NCI-H526 (cell line): ENCODE results near the gene PLEKHG1.

Experiments
- DNase-seq, 2 experiments: peaks; one replicate each; lab custom pipeline; 2025; lab: John Stamatoyannopoulos, UW

The PLEKHG1 gene

DNA sequence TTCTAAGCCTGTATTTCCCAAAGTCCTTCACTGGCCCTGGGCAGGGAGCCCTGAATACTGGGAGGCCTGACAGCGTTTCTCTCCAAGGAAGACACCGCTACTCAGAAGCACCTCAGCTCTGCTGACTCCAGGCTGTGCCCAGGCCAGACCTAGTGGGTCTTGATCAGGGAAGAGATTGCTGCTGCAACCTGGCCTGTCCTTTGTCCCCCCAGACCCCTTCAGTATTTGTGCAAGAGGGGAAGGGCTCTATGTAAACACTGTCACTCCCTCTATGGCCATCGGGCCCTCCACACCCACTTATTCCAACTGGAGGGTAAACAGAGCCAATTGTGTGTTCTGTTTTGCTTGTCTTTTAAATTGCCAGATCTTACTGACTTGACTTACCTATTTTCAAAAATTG lies 20.6 kb downstream of the PLEKHG1 start:
- no peak for DNase-seq

DNA sequence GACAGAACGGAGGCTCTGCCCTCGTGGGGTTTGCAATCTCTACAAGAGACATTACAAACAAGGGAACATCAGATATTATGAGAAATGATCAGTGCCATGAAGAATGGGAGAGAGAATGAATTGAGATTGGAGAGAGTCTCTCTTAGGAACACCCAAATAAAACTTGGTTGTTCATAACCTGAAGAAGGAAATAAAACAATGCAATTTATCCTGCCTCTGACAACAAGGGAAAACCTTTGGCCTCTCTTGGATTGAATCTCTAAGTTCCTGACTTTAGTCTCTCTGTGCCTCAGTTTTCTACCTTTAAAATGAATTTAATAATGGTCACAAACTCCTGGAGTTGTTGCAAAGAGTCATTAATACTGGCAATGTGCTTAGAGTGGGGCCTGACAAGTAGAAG lies 21.1 kb downstream of the PLEKHG1 start:
- no peak for DNase-seq

DNA sequence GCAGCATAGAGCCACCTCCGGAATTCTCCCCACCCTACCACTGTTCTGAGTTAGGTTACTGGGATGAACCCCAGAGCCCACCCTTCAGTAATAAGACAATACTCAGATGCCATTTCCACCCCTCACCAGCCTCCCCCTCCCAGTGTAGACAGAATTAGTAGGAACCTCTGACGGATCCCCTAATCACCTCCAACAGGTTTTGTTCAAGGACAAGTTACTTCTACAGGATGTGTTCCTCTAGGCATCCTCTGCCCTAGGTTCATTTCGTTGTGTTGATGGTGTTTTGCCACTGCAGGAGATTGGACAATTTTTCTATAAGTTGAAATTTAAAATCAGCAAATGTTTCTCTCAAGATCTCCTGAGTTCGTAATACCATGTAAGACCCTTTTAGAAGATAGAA lies 22.8 kb downstream of the PLEKHG1 start:
- no peak for DNase-seq

DNA sequence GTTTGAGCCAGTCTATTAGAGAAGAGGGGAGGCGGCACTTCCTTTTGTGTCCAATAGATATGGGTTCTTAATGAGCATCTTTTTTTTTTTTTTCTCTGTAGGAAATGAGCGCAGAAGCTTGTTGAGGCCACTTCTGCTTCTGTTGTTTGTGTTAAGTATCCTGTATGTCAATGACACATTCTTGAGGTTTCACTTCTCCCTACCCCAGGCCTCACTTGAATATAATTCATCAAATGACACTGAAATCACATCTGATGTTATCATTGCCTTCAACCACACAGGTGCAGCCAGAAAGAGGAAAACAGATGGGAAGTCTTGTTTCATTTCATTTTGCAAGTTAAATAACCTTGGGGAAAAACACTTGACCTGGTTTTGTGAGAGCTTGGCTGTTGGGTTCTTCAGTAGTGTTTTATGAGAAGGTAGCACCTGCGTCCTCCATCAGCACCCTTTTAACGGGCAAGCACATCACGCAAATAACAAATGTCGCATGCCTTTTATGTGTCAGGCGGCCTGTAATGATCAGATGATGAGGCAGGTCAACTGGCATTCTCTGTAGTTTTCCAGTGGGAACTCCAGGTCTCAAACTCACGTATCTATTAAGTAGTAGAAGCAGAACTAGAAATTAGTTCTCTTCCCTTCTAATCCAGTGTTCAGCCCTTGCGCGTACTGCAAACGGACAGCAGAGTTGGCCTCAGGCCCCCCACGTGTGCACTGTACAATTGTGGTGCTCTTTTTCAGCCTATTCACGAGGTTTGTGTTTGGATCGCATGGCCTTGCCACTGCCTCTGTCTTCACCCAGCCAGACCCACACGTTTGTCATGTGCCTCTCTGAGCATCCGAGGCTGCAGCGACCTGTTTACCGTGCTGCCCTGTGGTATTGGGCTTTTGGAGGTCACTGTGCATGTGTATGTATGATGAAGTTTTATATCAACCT lies 23.5 kb downstream of the PLEKHG1 start:
- peak; percentile 14 to 43 for DNase-seq

DNA sequence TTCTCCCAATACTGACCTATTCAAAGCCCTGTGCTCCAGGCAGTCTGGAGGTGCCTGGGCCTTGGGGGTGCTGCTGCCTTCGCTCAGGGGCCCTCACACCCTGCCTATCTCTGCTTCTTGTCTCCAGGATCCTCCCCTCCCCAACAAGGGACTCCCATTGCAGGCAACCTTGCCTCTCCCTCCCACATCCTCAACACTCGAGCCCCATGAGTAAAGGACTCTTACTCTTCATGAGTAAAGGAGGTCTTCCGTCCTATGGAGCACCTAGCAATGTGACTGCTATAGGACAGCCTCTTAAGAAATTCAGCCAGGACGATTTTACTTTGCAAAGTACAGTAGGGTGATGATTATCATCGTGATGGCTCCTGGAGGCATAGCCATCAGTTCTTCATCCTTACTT lies 24.5 kb downstream of the PLEKHG1 start:
- no peak for DNase-seq

DNA sequence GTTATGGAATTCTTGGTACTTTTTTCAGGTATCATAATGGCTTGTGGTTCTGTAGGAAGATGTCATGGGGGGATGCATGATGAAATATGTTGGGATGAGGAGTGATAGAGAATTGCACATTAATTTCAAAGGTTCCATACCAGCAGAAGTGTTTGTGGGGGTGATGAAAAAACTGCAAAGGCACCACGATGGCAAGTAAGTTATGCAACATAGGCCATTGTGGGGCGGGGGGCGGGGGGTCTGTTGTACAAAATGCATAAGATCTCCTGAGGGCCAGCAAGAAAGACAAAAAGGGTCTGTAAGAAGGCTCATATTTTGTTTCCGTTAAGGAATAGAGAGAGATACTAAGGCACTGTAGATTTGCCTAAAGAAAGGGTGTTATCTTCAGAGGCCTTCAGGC lies 26.2 kb downstream of the PLEKHG1 start:
- no peak for DNase-seq

DNA sequence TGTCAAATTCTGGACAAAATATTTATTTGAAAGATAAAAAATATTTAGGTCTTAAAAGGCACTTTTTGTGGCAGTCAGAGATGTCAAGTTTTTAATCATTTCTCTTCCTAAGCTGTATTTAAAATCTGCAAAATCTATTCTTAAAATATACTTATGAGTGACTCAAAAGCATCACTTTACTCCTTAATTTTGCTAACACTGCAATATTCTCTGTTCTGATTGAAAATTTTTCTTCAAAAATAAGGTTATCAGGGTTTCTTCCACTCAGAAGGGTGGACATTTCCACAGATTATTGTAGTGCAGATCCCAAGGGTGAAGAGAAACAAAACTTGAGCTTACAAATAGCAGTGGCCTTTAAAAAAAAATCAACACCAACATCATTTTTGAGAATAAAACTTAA lies 27.5 kb downstream of the PLEKHG1 start:
- no peak for DNase-seq

DNA sequence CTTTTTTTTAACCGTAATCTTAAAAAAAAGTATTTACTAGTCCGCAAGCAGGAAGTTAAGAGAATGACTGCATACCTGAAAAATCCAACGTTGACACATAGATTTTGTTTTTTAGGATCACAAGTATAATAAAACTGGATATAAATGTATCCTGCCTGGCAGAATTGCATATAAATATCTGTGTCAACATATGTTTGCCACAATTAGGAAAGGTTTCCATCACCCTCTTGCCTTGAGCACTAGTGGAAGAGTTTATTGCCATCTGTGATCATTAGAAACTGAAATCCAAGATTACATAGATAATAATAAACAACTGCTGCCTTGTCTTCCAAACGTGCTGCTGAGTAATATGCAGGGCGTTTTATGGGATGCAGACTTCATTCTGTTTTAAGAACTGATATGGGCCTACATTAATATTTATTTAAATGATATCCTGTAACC lies 27.9 kb downstream of the PLEKHG1 start:
- DNase-seq, result no peak

DNA sequence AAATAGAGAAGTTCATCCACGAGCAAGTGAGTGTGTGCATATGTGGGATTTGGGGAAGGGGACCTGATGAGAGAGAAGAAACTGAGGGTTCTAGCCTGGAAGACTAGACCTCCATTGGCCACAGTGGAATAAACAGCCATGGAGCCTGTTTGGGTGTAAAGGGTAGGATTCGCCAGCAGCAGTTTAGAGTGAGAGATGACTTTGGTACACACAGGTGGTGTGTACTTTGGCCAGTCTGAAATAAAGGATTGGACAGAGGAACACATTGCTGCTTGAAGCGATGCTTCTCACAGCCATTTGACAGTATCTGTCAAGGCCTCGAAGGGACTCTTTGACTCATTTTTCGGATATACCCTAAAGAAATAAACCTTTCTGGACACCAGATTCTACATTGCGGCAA lies 29.2 kb downstream of the PLEKHG1 start:
- no peak for DNase-seq

DNA sequence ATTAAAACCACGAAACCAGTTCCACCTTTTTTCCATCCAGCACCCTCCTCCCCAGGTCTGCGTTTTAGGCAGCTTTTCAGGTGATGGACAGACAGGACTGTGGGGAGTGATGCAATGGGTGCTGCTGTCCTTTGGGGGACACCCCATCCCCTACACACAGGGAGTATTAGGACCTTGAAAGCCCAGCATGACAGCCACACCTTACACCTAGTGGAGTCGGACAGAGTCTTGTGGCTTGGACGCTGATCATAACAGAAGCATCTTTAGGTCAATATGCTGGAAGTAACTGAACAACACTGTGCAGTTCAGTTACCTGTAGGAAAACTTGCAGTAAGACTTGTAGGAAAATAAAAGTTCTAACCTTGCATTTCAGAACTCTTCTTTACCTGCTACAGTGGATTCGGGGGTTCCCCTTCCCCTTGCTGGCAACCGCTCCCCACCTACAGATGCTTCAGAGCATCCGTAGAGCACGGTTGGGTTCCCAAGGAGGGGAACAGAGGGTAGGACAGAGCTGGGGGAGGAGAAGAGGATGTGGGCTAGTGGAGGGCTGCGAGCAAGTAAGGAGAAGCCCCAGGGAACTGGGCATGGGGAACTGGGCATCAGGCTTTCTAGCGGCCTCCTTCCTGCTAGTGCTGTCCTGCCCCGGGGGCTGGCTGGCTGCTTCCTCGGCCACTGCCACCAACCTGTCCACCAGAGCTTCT lies 31.7 kb downstream of the PLEKHG1 start:
- no peak for DNase-seq

DNA sequence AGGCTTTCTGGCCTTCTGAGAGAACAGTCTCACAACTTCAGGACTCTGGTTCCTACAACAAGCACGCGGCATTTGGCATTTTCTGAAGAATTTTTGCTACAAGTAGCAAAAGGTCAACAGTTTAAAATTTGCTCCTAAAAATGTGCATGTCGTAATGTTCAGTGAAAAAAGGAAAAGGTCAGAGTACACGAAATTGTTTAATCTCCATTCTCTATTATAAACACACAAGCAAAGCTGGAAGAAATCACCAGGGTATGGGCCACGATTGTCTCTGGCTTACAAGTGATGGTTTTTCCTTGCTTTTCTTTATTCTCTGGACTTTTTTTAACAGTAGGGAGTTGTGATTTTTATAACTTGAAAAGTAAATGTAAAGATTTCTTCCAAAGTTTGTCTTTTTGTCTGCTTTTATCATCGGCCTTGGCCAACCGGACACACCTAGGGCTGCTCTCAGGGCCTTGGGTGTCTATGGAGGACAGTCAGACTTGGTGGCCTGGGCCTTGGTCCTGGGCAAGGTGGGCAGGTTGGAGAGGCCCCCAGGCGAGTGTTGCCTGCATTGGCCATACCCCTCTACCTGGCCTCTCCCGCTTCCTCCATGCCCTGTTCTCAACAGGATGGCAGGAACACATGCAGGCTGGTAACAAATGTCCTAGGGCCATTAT lies 32.4 kb downstream of the PLEKHG1 start:
- no peak for DNase-seq

DNA sequence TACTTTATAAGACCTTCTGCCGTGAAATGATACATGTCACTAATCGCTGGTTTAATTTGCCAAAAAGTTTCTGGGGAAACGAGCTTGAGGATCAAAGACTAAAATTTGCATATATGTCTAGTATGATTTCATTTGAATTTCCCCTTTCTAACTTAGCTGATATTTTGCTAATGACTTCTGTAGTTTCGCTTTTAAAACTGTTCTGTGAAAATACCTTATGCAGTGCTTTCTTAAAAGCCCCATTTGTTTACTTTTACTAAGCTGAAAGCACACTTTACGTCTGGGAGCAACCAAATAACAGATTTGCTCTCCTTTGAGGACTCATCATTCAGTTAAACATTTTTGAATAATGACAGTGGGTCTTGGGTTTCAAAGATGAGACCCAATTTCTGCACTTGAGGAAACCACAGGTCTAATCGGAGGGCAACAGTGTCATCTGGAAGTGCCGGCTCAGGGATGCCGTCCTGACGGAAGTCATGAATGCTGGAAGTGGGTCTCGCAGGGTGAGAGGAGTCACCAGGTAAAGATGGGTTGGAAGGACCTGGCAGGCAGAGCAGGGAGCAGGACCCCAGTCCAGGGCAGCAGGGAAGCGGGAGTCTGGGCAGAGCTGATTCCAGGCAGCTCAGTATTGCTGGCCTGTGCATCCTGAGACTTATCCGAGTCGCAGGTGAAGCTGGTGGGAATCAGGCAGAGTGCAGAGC lies 33.2 kb downstream of the PLEKHG1 start:
- DNase-seq, result peak in 1 of 2 experiments; percentile 5

DNA sequence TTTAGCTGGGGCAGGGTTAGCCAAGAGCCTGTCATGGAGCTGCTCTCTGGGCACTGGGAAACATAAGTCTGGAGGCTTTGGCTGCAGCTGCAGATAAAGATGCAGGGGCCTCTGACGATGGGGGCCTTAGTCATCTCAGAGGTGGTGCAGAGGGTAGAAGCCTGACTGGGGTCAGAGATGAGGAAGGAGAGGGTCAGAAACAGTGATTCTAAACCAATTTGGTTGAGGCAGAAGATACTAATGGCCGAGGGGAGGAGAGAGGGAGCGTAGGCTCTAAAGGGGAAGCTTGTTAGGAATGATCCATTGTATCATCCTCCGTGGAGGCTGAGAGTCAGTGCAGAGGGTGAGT lies 33.8 kb downstream of the PLEKHG1 start:
- DNase-seq, result no peak

DNA sequence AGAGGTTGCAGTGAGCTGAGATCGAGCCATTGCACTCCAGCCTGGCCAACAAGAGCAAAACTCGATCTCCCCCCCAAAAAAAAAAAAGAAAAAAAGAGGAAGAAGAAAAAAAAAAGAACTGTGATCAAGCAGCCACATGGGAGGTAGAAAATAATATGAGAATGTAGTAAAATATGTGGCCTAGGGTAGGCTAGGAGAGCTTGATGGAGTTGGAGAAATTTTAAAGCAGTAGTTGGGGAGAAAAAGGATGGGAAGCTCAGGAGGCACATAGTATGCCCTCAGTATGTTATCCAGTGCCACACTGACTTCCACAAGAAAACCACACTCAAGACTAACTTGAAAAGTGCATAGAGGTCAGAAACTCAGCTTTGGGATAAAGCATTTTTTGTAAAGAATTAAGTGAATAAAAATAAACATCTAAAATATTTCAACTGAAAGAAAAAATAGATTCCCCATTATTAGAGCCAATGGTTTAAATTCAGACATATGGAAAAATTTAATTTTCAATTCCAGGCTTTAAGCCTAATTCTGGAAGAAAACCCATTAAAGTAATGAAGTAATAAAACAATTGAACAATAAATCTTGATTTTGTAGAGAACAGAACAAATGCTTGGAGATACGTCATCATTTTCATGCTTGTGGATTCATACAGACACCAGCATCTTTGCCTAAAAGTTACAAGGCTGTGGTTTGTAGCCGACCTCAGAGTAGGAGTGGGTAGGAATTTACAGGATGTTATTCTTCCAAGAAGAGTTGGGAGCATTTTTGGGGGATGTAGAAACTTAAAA lies 34.7 kb downstream of the PLEKHG1 start:
- no peak for DNase-seq

DNA sequence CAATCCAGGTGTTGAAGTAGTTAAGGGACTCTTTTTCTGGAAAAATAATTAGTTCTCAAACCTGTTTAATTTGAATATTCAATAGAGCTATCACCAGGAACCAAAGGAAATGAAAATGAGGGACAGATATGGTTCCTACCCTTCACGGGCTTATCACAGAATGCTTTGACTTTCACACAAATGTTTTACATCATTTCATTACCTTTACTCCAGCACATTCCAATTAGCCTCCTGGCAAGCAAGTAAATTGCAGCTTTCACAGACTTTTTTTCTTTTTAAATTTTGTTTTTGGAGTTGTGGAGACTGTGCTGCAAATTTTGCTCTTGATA lies 35.2 kb downstream of the PLEKHG1 start:
- DNase-seq, result peak; percentile 12 to 54

DNA sequence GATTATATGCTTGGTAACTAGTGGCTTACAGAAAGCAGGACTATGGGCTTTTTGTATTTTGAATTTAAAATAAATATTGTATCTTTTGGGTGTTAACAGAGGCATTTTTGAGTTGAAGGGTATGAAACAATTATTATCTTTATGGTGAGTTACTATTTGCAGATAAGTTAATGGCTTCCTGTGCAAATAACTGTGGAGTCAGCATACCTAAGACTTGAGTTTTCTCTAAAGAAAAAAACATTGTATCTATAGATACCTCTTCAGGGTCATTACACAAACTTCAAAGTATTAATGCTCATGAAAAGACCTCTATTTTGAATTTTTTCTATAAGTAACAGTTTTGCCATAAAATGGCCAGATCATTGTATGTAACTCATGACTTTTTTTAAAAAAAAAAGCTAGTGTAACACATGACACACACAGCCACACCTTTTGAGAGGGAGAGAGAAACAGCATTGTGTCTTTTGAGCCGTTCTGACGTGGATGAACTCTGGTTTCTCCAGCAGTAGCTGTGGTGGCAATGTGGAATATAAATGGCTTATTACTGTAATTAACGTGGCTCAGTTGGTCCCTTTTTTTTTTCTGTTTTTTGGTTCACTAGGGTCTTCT lies 36.3 kb downstream of the PLEKHG1 start:
- no peak for DNase-seq

DNA sequence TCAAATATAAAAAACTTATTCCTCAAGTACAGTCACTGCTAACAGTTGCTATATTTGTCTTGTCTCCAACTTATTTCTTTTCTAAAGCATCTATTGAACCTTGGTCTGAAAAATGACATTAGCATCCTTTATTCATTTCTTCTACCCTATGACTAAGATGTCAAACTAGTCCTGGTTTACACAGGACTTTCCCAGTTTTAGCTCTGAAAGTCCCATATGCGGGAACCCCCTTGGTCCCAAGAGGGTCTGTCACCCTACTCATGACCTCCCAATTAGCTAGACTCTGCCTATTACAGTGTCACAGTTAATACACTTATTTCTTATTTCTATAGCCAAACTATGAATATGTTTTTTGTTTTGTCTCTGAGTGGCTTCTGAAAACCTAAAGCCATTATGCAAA lies 37.1 kb downstream of the PLEKHG1 start:
- DNase-seq, result no peak

DNA sequence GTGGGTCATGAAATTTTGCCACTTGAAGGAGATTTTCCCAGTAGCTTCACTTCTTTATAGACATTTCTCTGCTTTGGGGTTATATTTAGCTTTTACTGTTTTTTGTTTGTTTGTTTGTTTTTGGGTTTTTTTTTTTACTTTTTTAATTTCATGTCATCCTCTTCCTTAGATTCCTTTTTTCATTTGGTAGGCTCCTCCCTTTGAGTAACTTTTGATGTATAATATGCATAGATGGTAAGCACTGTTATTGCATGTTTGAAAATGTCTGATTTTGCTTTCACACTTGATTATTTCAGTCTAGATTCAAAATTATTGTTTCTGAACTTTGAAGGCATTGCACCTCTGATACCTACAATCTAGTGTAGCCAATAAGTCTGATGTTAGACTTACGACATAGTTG lies 37.6 kb downstream of the PLEKHG1 start:
- DNase-seq, result no peak

DNA sequence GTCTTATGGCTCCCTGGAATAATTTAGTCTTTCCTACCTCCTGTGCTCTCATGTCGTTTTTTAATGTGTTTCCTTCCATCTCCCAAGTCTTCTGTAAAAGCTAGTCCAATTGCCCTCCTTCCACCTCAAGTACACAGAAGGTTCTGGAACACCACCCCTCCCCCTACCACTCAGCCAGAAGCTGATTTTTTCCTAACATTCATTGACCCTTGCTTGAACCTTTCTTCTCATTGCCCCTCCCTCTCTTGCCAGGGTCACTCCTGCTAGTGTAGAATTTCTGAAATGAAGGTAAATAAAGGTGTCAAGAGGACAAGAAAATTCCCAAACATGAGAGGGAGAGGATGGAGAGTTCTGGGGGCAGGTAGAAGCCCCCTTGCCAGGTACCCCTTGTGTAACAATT lies 38.6 kb downstream of the PLEKHG1 start:
- DNase-seq, result no peak

DNA sequence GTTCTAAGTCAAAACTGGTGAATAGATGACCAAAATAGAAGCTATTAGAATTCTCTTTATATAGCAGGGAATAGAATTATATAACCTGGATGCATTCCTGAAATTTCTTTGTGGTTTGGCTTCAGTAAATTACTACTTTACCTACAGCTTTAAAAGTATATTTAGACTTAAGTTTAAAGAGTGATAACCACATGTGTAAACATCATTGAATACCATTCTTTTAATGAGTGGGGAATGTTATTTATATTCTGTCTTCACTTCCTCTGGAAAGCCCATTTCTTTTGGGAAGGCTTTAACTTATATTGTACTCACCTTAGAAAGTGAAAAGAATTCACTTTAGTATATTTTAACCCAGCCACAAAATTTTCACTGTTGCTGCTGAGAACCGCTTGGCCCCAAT lies 39.1 kb downstream of the PLEKHG1 start:
- DNase-seq, result no peak

DNA sequence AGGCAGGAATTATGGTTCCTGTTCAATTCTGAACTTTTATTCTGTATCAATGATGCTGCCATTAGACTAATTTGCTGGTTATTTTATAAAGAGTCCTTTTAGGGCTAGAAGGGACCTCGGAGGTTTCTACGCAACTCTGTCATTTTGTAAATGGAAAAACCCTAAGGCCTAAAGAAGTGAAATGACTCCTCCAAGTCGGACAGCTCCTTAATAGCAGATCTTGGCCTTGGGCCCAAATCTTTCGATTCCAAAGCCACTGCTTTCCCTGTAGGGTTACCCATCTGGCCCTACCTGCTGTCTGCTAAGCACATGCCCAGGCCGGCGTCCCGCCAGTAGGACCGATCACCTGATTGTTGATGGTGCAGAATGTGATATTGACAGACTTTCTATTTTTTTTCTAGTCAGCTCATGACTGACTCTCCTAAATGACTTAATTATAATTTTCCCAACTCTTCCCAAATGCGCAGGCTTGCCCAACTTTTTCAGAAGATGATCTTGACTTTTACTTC lies 40.2 kb downstream of the PLEKHG1 start:
- DNase-seq, result no peak
